ENCODE results near the gene GALT.

DNA sequence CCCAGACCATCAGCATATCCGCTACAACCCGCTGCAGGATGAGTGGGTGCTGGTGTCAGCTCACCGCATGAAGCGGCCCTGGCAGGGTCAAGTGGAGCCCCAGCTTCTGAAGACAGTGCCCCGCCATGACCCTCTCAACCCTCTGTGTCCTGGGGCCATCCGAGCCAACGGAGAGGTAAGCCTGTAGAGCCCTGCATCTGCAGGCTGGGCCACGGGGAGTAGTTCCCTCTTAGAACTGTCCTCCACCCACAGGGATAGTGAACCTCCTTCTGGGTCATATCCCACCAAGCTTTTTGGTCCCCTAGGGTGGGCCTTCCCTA lies 569 bp downstream of the GALT start:
- TF ChIP-seq, protein P1, sequence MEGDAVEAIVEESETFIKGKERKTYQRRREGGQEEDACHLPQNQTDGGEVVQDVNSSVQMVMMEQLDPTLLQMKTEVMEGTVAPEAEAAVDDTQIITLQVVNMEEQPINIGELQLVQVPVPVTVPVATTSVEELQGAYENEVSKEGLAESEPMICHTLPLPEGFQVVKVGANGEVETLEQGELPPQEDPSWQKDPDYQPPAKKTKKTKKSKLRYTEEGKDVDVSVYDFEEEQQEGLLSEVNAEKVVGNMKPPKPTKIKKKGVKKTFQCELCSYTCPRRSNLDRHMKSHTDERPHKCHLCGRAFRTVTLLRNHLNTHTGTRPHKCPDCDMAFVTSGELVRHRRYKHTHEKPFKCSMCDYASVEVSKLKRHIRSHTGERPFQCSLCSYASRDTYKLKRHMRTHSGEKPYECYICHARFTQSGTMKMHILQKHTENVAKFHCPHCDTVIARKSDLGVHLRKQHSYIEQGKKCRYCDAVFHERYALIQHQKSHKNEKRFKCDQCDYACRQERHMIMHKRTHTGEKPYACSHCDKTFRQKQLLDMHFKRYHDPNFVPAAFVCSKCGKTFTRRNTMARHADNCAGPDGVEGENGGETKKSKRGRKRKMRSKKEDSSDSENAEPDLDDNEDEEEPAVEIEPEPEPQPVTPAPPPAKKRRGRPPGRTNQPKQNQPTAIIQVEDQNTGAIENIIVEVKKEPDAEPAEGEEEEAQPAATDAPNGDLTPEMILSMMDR (IDR thresholded peaks at IDR 0.05) = no peak
- no peak for TF ChIP-seq POLR2A (IDR thresholded peaks at IDR 0.05)
- no peak for TF ChIP-seq EP300 (IDR thresholded peaks at IDR 0.05)
